ENCODE measurements around the gene NAPSA. TPM values are rescaled to one million over a fixed set of nuclear protein-coding genes. Genes with fewer than 3 reads are reported as not detected.

Gene NAPSA
- total and polyA plus RNA-seq, 2 of the 8 experiments (the other 6 are each of a cell fraction or from before 2014, with no cell fraction given), result 0.71 to 0.73 TPM

- WGBS, 2 experiments (ENCODE audit: extremely low coverage in 1 of 2, insufficient coverage in 1 of 2, insufficient read length in 1 of 2, insufficient replicate concordance in 2 of 2, low coverage in 1 of 2, low lambda C conversion rate in 2 of 2, missing lambda C conversion rate in 1 of 2), result 87% methylated on average over 8 of the region's 8 CpGs; no CpG with 5 or more reads in 1 of the 2 experiments
- H2BK12ac ChIP-seq (ENCODE audit: low read depth, low read length), result no peak overlapping the region
- H2AK5ac ChIP-seq (ENCODE audit: low read depth, low read length), result no peak overlapping the region
- no peak overlapping the region for H3K18ac ChIP-seq (ENCODE audit: extremely low read depth, low read length)
- no peak overlapping the region for H3K56ac ChIP-seq (replicated peaks; ENCODE audit: insufficient read length, low read depth, low read length)
- TF ChIP-seq TCF12 (IDR thresholded peaks at IDR 0.05; ENCODE audit: low read depth, low read length), result no peak
- H3K4ac ChIP-seq (replicated peaks; ENCODE audit: insufficient read length, low read depth, low read length), result no peak overlapping the region
- H3K23ac ChIP-seq (ENCODE audit: insufficient read length), result no peak overlapping the region
- H2BK5ac ChIP-seq (ENCODE audit: low read depth, low read length), result no peak overlapping the region
- peaks cover 13% of the 10 kb centered on the region for H3K23me2 ChIP-seq (ENCODE audit: low read depth, low read length)
- no peak overlapping the region for H3K14ac ChIP-seq (ENCODE audit: insufficient read length)
- no peak overlapping the region for H2BK120ac ChIP-seq (replicated peaks; ENCODE audit: low read depth, low read length)
- H3K4me1 ChIP-seq (replicated peaks in 1 of 4; ENCODE audit: control insufficient read depth in 3 of 4, insufficient read depth in 4 of 4, low read length in 3 of 4), result peaks cover 1 to 7% (median 2%) of the 10 kb centered on the region in 4 experiments; a peak in 5 of 7 replicates
- no peak overlapping the region for H2AFZ ChIP-seq (ENCODE audit: low read length)
- no peak overlapping the region for H3K4me3 ChIP-seq (ENCODE audit: extremely low read depth in 1 of 4, insufficient read depth in 2 of 4, low read depth in 3 of 4, low read length in 4 of 4)
- POLR2A ChIA-PET (ENCODE audit: partially characterized antibody), result interaction anchor here (0.7 to 4.6 kb wide), 2 partner anchors 10 to 11 kb away, joined by 3 to 40 read pairs; partner anchors contain the start of gene KCNC3
- no peak overlapping the region for H2BK15ac ChIP-seq (ENCODE audit: low read length)
- FAIRE-seq, result no peak
- H3K4me2 ChIP-seq (ENCODE audit: insufficient read depth in 1 of 2, low read depth in 2 of 2, low read length in 2 of 2), result no peak overlapping the region
- CTCF ChIA-PET (ENCODE audit: partially characterized antibody), result no interaction called here
- no peak overlapping the region for H3K9ac ChIP-seq (replicated peaks in 1 of 4; ENCODE audit: extremely low read depth in 1 of 4, low read depth in 3 of 4, low read length in 3 of 4)
- H3K79me2 ChIP-seq (ENCODE audit: control insufficient read depth in 1 of 2, insufficient read depth in 2 of 2, low read length in 2 of 2), result no peaks in the 10 kb centered on the region
- H3K27me3 ChIP-seq (replicated peaks in 1 of 4; ENCODE audit: control insufficient read depth in 3 of 4, extremely low read depth in 1 of 4, insufficient read depth in 3 of 4, low read length in 3 of 4), result no peaks in the 10 kb centered on the region
- no peak overlapping the region for H4K5ac ChIP-seq (ENCODE audit: insufficient read length, low read depth, low read length)
- H3K9me3 ChIP-seq (ENCODE audit: insufficient read depth in 2 of 2, low read depth in 1 of 2, low read length in 1 of 2), result no peaks in the 10 kb centered on the region
- H3K36me3 ChIP-seq (ENCODE audit: control insufficient read depth in 2 of 4, insufficient read depth in 4 of 4, low read length in 3 of 4), result peaks cover under 1 to 10% (median 3%) of the 10 kb centered on the region in 4 experiments; a peak in 5 of 8 replicates
- H2BK20ac ChIP-seq (ENCODE audit: low read length), result no peak overlapping the region
- H4K91ac ChIP-seq (replicated peaks; ENCODE audit: insufficient read length, low read length), result no peak overlapping the region
- H3K27ac ChIP-seq (ENCODE audit: low read depth, low read length), result no peak overlapping the region
- DNase-seq (ENCODE audit: low read depth in 1 of 2, low spot score in 2 of 2), result no peak
- no peaks in the 10 kb centered on the region for H3K79me1 ChIP-seq (ENCODE audit: low read depth, low read length)
- peaks cover 5 to 7% of the 10 kb centered on the region in 2 experiments for H4K20me1 ChIP-seq (replicated peaks in 1 of 2; ENCODE audit: control insufficient read depth in 1 of 2, insufficient read depth in 2 of 2, low read length in 2 of 2)
- no peak overlapping the region for H4K8ac ChIP-seq (ENCODE audit: extremely low read depth, insufficient read depth, low read length)
Measured at GRCh38 chr19:50318438-50318837, 47.0 kb downstream of the NAPSA start.

Measured in H1 (cell line).